ENCODE data around the gene CX3CL1.
"Not testable (repeated sequence)": the region's sequence is repeated elsewhere in the genome, so short reads cannot be mapped to it uniquely, and the experiment has no call there.

The CX3CL1 gene

GRCh38 chr16:57372372-57373116 is at the start of gene CX3CL1:
TSS of gene CX3CL1 (plus strand) at chr16:57372490. CDS start at chr16:57372569, 79 bp downstream.
- no peak for DNase-seq (ENCODE audit: low read depth)

- DNase-seq (ENCODE audit: low read depth), result no peak
Measured at GRCh38 chr16:57324749-57325148, 47.5 kb upstream of the CX3CL1 start.

GRCh38 chr16:57325458-57325857 is 46.8 kb upstream of the CX3CL1 start:
- peak; percentile 49 for DNase-seq (ENCODE audit: low read depth)

GRCh38 chr16:57329718-57330327 is 42.5 kb upstream of the CX3CL1 start:
- DNase-seq (ENCODE audit: low read depth), result no peak

GRCh38 chr16:57331355-57331754 is 40.9 kb upstream of the CX3CL1 start:
- DNase-seq (ENCODE audit: low read depth), result no peak

GRCh38 chr16:57333402-57333801 is 38.9 kb upstream of the CX3CL1 start:
- no peak for DNase-seq (ENCODE audit: low read depth)

- DNase-seq (ENCODE audit: low read depth), result no peak
Measured at GRCh38 chr16:57335366-57335765, 36.9 kb upstream of the CX3CL1 start.

GRCh38 chr16:57341062-57341440 is 31.2 kb upstream of the CX3CL1 start:
- no peak for DNase-seq (ENCODE audit: low read depth)

- peak; percentile 86 for DNase-seq (ENCODE audit: low read depth)
Measured at GRCh38 chr16:57341441-57342303, 30.6 kb upstream of the CX3CL1 start.

- DNase-seq (ENCODE audit: low read depth), result not testable (repeated sequence)
Measured at GRCh38 chr16:57342606-57343005, 29.7 kb upstream of the CX3CL1 start.

GRCh38 chr16:57343221-57343620 is 29.1 kb upstream of the CX3CL1 start:
- DNase-seq (ENCODE audit: low read depth), result no peak

- not testable (repeated sequence) for DNase-seq (ENCODE audit: low read depth)
Measured at GRCh38 chr16:57344094-57344493, 28.2 kb upstream of the CX3CL1 start.

GRCh38 chr16:57345021-57345420 is 27.3 kb upstream of the CX3CL1 start:
- DNase-seq (ENCODE audit: low read depth), result no peak

GRCh38 chr16:57345666-57346204 is 26.6 kb upstream of the CX3CL1 start:
- DNase-seq (ENCODE audit: low read depth), result no peak

GRCh38 chr16:57347858-57348257 is 24.4 kb upstream of the CX3CL1 start:
- DNase-seq (ENCODE audit: low read depth), result no peak

- no peak for DNase-seq (ENCODE audit: low read depth)
Measured at GRCh38 chr16:57348327-57348726, 24.0 kb upstream of the CX3CL1 start.

- DNase-seq (ENCODE audit: low read depth), result no peak
Measured at GRCh38 chr16:57349212-57350031, 22.9 kb upstream of the CX3CL1 start.

- DNase-seq (ENCODE audit: low read depth), result no peak
Measured at GRCh38 chr16:57352636-57353047, 19.6 kb upstream of the CX3CL1 start.

- DNase-seq (ENCODE audit: low read depth), result no peak
Measured at GRCh38 chr16:57354311-57354710, 18.0 kb upstream of the CX3CL1 start.

- no peak for DNase-seq (ENCODE audit: low read depth)
Measured at GRCh38 chr16:57355898-57356414, 16.3 kb upstream of the CX3CL1 start.

GRCh38 chr16:57356547-57356946 is 15.7 kb upstream of the CX3CL1 start:
- DNase-seq (ENCODE audit: low read depth), result no peak

Measured in GM04503 (cell line).